Duodenal mucosa (tissue), 2 donors: ENCODE results near the gene OR51B4.

ENCODE experiments used
- H3K27ac ChIP-seq: one replicate; pipeline ENCODE4 v1.7.0; 2013; ENCODE audit warnings: low read depth, low read length
- H3K27me3 ChIP-seq, 2 donors: one replicate each; pipeline ENCODE4 v1.7.0; 2013; ENCODE audit warnings: low read length in 2 of 2, control low read depth in 1 of 2; ENCODE audit not compliant: insufficient read depth in 2 of 2, control insufficient read depth in 1 of 2
- H3K36me3 ChIP-seq, 2 donors: one replicate each; pipeline ENCODE4 v1.7.0; 2013; ENCODE audit warnings: low read length in 2 of 2, control low read depth in 1 of 2; ENCODE audit not compliant: insufficient read depth in 2 of 2, control insufficient read depth in 1 of 2
- H3K4me1 ChIP-seq, 2 donors: one replicate each; pipeline ENCODE4 v1.7.0; 2013; ENCODE audit warnings: low read length in 2 of 2, control low read depth in 1 of 2; ENCODE audit not compliant: insufficient read depth in 2 of 2, control insufficient read depth in 1 of 2
- H3K4me3 ChIP-seq, 2 donors: one replicate each; pipeline ENCODE4 v1.7.0; 2013; ENCODE audit warnings: low read length in 2 of 2, low read depth in 1 of 2
- H3K9ac ChIP-seq, 2 donors: one replicate each; pipeline ENCODE4 v1.7.0; 2013; ENCODE audit warnings: low read length in 2 of 2, low read depth in 1 of 2
- H3K9me3 ChIP-seq, 2 donors: one replicate each; pipeline ENCODE4 v1.7.0; 2013; ENCODE audit warnings: low read length in 2 of 2, control low read depth in 1 of 2; ENCODE audit not compliant: control insufficient read depth in 1 of 2

The OR51B4 gene

DNA sequence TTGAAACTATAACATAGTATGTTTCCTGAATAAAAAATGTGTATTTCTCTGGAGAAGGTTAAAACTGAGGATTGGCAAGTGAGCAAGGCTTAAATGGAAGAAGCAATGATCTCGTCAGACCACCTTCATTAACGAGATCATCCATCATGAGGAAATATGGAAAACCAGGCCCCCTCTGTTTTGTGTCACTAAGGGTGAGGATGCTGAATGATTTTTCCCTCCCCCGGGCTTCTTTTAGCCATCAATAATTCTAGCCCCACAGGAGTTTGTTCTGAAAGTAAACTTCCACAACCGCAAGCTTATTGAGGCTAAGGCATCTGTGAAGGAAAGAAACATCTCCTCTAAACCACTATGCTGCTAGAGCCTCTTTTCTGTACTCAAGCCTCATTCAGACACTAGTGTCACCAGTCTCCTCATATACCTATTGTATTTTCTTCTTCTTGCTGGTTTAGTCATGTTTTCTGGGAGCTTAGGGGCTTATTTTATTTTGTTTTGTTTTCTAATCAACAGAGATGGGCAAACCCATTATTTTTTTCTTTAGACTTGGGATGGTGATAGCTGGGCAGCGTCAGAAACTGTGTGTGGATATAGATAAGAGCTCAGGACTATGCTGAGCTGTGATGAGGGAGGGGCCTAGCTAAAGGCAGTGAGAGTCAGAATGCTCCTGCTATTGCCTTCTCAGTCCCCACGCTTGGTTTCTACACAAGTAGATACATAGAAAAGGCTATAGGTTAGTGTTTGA is 26.2 kb downstream of the OR51B4 start:
- no peak overlapping the region for H3K4me3 ChIP-seq
- H3K9ac ChIP-seq = no peak overlapping the region
- no peaks in the 10 kb centered on the region for H3K9me3 ChIP-seq
- H3K4me1 ChIP-seq = no peaks in the 10 kb centered on the region
- no peaks in the 10 kb centered on the region for H3K36me3 ChIP-seq
- H3K27me3 ChIP-seq = no peaks in the 10 kb centered on the region
- H3K27ac ChIP-seq = no peak overlapping the region

DNA sequence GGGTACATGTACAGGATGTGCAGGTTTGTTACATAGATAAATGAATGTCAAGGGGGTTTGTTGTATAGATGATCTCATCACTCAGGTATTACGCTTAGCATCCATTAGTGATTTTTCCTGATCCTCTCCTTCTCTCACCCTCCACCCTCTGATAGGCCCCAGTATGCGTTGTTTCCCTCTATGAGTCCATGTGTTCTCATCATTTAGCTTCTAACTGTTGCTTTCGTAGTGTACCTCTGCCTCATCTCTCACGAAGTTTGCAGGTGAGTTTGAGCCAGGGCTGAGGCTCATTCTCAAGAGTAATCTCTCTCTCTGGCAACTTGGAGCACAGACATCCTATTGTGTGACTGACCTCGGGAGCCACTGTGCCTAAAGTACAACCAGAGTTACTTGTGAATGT is 27.4 kb downstream of the OR51B4 start:
- Histone ChIP-seq H3K4me1 (no peaks in the 10 kb centered on the region), H3K9ac (no peak overlapping the region), H3K27ac (no peak overlapping the region), H3K9me3 (no peaks in the 10 kb centered on the region), H3K36me3 (no peaks in the 10 kb centered on the region), H3K4me3 (no peak overlapping the region), H3K27me3 (no peaks in the 10 kb centered on the region)

GRCh38 chr11:5272395-5273017 is 29.2 kb downstream of the OR51B4 start:
- Histone ChIP-seq H3K27me3 (no peaks in the 10 kb centered on the region), H3K4me3 (no peak overlapping the region), H3K4me1 (no peaks in the 10 kb centered on the region), H3K9ac (no peak overlapping the region), H3K36me3 (no peaks in the 10 kb centered on the region), H3K9me3 (no peaks in the 10 kb centered on the region), H3K27ac (no peak overlapping the region)

DNA sequence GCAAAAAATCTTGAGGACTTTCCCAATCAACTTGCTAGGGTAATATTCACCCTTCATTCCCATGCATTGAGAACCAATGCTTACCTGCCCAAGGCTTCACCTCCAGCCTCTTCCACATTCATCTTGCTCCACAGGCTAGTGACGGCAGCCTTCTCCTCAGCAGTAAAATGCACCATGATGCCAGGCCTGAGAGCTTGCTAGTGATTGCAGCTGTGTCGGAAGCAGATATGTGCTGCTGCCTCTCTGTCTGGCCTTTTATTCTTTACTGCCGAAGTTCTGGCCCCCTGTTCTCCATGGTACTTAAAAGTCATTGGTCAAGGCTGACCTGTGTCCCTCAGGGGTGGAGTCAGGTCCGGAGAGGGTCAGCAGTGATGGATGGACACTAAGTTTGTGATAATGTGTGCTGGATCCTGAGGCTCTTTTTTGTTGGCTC is 32.0 kb downstream of the OR51B4 start, which contains the start of gene HBE1:
HBE1 (minus strand) TSS at position 231 of the 433 bp plus-strand sequence; CDS start at position 176, 55 bp downstream.
- no peaks in the 10 kb centered on the region for H3K27me3 ChIP-seq
- no peak within 1 kb of the TSS for H3K4me3 ChIP-seq
- H3K9me3 ChIP-seq = no peaks in the 10 kb centered on the region
- no peaks in the 10 kb centered on the region for H3K36me3 ChIP-seq
- H3K27ac ChIP-seq = no peak within 1 kb of the TSS
- H3K4me1 ChIP-seq = no peaks in the 10 kb centered on the region
- no peak within 1 kb of the TSS for H3K9ac ChIP-seq

DNA sequence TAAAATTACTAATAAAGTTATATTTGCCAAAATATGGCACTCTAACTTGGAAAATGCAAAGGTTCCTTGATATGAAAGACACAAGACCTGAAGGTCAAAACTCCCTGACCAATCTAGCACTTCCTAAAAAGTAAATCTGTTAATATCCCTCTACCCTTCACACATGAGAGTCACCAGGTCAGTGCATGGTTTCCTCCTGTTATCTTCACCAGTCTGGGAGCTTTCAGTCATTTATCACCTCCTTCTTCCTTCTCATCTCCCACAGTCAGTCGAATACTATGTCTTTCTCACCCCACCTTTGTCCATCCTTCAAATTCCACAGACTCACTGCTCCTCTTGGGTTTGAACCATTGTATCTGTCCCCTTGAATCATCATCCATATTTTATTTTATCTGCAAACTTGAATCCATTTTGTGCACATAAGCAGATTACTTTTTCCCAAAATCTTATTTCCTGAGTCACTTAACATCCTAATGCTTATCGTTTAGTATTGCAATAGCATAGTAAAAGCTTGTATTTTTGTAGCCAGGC is 34.6 kb downstream of the OR51B4 start:
- no peaks in the 10 kb centered on the region for H3K9me3 ChIP-seq
- H3K4me1 ChIP-seq = no peaks in the 10 kb centered on the region
- H3K27me3 ChIP-seq = no peaks in the 10 kb centered on the region
- H3K36me3 ChIP-seq = no peaks in the 10 kb centered on the region
- H3K4me3 ChIP-seq = no peak overlapping the region
- H3K27ac ChIP-seq = no peak overlapping the region
- no peak overlapping the region for H3K9ac ChIP-seq

GRCh38 chr11:5266609-5267008 is 35.1 kb downstream of the OR51B4 start:
- H3K4me1 ChIP-seq = no peaks in the 10 kb centered on the region
- H3K36me3 ChIP-seq = no peaks in the 10 kb centered on the region
- no peak overlapping the region for H3K4me3 ChIP-seq
- H3K27me3 ChIP-seq = no peaks in the 10 kb centered on the region
- no peak overlapping the region for H3K9ac ChIP-seq
- H3K9me3 ChIP-seq = no peaks in the 10 kb centered on the region
- H3K27ac ChIP-seq = no peak overlapping the region

GRCh38 chr11:5265832-5266231 is 35.9 kb downstream of the OR51B4 start:
- Histone ChIP-seq H3K36me3 (no peaks in the 10 kb centered on the region), H3K27ac (no peak overlapping the region), H3K4me1 (no peaks in the 10 kb centered on the region), H3K27me3 (no peaks in the 10 kb centered on the region), H3K9ac (no peak overlapping the region), H3K4me3 (no peak overlapping the region), H3K9me3 (no peaks in the 10 kb centered on the region)

DNA sequence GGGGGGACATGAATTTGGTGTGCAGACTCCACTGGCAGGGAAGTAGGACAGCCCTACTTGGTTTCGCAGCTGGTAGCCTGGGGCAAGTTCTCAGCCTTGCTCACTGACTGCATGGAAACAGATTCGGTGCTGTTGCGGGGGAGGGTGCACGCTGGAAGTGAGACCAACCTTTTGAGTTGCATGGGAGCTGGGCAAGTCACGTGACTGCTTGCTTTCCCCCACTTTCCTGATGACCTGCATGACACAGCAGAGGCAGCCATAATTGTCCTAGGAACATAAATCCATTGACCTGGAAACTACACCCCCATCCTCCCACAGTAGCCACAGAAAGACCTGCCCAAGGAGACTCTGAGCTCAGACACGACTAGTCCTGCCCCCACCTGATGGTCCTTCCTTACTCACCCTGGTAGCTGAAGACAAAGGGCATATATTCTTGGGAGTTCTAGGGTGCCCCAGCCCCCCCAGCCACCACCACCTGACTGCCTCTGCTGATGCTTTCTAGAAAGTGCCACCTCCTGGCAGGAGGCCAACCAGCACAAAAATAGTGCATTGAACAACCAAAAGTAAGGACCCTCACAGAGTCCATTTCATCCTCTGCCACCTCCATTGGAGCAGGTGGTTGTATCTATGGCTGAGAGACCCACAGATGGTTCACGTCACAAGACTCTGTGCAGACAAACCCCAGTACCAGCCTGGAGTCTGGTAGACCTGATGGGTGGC is 43.0 kb downstream of the OR51B4 start:
- H3K4me3 ChIP-seq = no peak overlapping the region
- H3K9me3 ChIP-seq = peaks cover 0 to 4% of the 10 kb centered on the region in 2 donors
- H3K4me1 ChIP-seq = no peaks in the 10 kb centered on the region
- H3K27ac ChIP-seq = no peak overlapping the region
- H3K27me3 ChIP-seq = no peaks in the 10 kb centered on the region
- no peaks in the 10 kb centered on the region for H3K36me3 ChIP-seq
- no peak overlapping the region for H3K9ac ChIP-seq

- no peak overlapping the region for H3K27ac ChIP-seq
- H3K4me3 ChIP-seq = no peak overlapping the region
- peaks cover 0 to 4% of the 10 kb centered on the region in 2 donors for H3K9me3 ChIP-seq
- H3K9ac ChIP-seq = no peak overlapping the region
- H3K27me3 ChIP-seq = no peaks in the 10 kb centered on the region
- H3K36me3 ChIP-seq = no peaks in the 10 kb centered on the region
- no peaks in the 10 kb centered on the region for H3K4me1 ChIP-seq
These were observed 44.5 kb downstream of the OR51B4 start for GRCh38 chr11:5257296-5257695.
